Fibroblast of the aortic adventitia (primary cell): Measurements from ENCODE around the gene FAM120A. TPM values are rescaled to one million over a fixed set of nuclear protein-coding genes. Genes with fewer than 3 reads are reported as not detected.
A peak's percentile ranks its signal among the peaks of the same experiment; 100 is the strongest.

Experiments
- DNase-seq: peaks from one replicate; pipeline ENCODE4 v3.0.0-alpha.2; 2010; ENCODE audit warnings: low read depth
- H3K4me3 ChIP-seq: 2 replicates; pipeline ENCODE4 v1.5.1; 2011; ENCODE audit warnings: low read depth, mild to moderate bottlenecking, control low read depth, low read length, moderate library complexity
- CTCF ChIP-seq: IDR thresholded peaks from 2 replicates; pipeline ENCODE4 v1.5.1; 2011; ENCODE audit warnings: mild to moderate bottlenecking, low read length, control low read depth, inconsistent platforms; ENCODE audit not compliant: insufficient read depth
- total RNA-seq: library from RNA; depleted of rRNA; stranded (reverse); fragments of >200 nt; gene quantifications from 2 replicates; pipeline ENCODE4 v1.2.3, GENCODE V29; 2012; ENCODE audit warnings: low replicate concordance

The FAM120A gene
- total RNA-seq, 1 donor = 116 TPM

DNA sequence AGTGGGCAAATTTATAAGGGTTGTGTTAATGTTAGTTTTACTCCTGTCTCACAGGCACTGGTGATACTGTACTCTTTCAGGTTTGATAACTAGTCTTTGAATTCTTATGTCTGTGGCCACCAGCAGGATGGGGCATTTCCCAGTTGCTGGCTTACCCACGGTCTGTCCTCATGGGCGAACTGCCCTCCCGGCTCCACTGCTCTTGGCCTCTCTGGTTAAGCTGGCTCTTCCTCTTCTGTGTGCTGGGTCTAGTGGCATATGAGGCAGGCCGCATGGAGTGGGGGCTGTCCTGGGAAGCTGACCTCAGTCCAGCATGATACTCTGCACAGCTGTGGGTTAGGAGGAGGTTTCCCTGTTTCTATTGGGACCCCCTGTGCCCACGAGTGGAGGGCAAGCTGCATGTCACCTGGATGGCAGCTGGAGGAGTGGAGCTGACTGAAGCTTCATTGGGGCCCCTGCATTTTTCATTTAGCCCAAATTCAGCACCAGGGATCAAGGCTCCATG, 144.4 kb downstream of the FAM120A start:
- no peak for DNase-seq
- no peak for TF ChIP-seq CTCF
- H3K4me3 ChIP-seq = no peak overlapping the region

DNA sequence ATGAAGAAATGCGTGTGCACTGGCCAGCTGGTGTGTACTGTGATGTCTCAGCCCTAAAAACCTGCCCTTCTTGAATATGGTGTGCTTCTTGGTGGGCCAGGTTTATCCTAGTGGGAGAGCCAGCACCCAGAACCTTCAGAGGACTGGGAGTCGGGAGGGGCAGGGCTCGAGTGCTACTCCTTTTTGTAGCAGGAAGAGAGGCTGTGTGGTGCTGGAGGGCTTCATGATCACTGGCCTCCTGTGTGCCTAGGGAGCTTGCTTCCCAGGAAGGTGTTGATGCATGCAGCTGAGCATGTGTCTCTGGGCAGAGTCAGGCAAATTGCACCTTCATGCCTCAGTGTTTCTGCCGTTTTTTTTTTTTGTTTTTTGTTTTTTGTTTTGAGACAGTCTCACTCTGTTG, 144.9 kb downstream of the FAM120A start:
- H3K4me3 ChIP-seq = no peak overlapping the region
- no peak for DNase-seq
- no peak for TF ChIP-seq CTCF

DNA sequence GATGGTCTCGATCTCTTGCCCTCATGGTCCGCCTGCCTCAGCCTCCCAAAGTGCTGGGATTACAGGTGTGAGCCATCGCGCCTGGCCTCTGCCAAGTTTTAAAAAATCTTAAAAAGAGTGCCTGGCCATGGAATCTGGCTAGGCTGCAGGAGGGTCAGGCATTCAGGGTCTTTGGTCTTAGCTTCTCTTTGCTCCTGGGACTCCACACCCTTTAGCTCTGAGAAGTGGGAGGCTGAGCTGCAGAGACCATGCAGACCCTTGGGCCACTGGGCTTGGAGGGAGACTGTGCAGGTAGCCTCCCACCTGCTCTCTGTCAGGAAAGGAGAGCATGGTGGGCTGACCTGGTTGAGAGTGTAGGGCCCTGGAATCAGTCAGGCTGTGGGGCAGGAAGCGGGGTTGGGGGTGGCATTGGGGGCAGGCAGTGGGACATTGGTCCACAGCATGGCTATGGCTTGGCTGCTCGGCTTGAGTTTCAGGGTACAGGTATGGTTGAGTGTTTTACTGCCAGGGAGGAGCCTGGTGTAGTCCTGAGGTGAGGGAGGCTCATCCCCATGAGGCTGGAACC, 145.7 kb downstream of the FAM120A start:
- DNase-seq = no peak
- no peak overlapping the region for H3K4me3 ChIP-seq
- no peak for TF ChIP-seq CTCF

DNA sequence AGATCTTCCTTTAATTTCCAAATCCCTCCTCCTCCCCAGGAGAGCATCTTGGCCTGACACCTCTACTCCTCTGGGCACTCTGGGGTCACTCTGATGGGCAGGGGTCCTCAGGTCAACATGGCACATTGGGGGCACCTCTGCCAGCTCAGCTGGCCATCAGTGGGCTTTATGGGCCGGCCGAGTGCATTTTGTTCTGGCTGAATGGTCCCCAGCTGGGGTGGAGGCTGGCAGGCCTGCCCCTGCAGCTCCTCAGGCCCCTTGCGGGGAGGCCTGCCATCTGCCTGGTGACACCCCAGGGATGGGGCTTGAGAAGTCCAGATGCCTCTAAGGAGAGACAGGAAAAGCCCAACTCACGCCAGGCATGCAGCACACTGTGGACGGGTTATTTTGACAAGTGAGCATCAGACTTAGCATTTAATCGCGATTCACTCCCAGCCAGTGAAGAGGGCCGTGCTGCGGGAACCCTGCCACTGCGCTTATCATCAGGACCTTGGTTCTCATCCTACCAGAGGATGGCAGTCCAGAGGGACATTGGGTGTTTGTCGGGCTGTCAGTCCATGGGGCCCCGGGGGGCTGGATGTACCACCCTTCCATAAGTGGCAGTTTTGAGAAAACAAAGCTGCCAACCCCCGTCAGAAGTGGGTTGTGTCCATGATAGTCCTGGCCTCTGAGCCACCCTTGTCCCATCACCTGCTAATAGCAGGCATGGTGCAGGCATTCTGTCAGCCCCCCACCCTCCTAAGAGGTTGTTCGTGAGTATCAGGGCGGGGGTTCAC, 146.6 kb downstream of the FAM120A start:
- no peak for TF ChIP-seq CTCF
- no peak for DNase-seq
- H3K4me3 ChIP-seq = no peak overlapping the region

DNA sequence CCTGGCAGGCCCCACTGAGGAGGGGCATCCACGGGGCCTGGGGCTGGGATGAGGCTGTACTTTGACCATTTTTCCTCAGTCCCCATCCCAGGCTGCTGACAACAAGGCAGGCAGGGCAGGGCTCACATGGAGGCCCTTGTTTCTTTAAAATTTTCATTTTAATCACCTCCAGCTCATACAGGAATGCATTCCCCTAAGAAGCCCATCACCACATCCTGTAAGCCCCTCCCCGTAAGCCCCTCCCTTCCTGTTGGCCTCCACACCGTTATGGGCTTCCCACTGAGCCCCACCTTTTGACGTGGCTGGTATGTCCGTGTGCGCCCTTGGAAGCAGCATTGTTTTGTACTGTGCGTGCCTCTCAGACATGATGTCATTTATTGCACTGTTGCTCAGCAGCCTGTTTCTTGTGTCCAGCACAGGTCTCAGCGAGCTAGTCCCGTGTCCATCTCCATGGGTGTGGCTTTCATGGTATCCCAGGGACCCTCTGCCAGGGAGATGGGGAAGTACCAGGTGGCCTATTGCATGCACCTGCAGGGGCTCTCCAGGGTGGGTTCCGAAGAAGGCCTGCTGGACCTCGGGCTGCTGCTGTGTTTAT, 147.3 kb downstream of the FAM120A start:
- TF ChIP-seq CTCF = no peak
- no peak overlapping the region for H3K4me3 ChIP-seq
- DNase-seq = peak; percentile 71

GRCh38 chr9:93599571-93600403, 148.3 kb downstream of the FAM120A start:
- no peak overlapping the region for H3K4me3 ChIP-seq
- DNase-seq = no peak
- TF ChIP-seq CTCF = no peak
